ENCODE data around the gene DEDD2. TPM values are rescaled to one million over a fixed set of nuclear protein-coding genes. Genes with fewer than 3 reads are reported as not detected.

Gene DEDD2
- total RNA-seq, 3 donors from 2014 or later (not counting 1 experiment from before 2014, with no cell fraction given) = 83.2 to 110 (median 83.7) TPM

GRCh38 chr19:42206871-42207755 is 10.4 kb downstream of the DEDD2 start:
- H3K36me3 Mint-ChIP-seq = peaks cover 6% of the 10 kb centered on the region
- H3K27me3 ChIP-seq (ENCODE audit: control insufficient read depth, insufficient read depth, low read length) = no peaks in the 10 kb centered on the region
- intact Hi-C loops (cut with micrococcal nuclease) = no loop called here
- peak overlapping the region; percentile 17 for H3K4me3 Mint-ChIP-seq
- H3K9me3 Mint-ChIP-seq = no peaks in the 10 kb centered on the region
- H3K27me3 Mint-ChIP-seq (ENCODE audit: low read depth in 2 of 2) = no peaks in the 10 kb centered on the region
- H3K4me1 ChIP-seq (ENCODE audit: control insufficient read depth, insufficient read depth, low read length) = peaks cover 38% of the 10 kb centered on the region
- H3K4me1 Mint-ChIP-seq = peaks cover 42 to 72% of the 10 kb centered on the region in 2 donors
- peaks cover 80% of the 10 kb centered on the region for H3K36me3 ChIP-seq (ENCODE audit: control insufficient read depth, insufficient read depth, low read length)
- ATAC-seq = no peak
- H3K27ac Mint-ChIP-seq = peak overlapping the region; percentile 68 to 85
- H3K4me3 ChIP-seq (ENCODE audit: low read length) = no peak overlapping the region
- H3K27ac ChIP-seq (ENCODE audit: low read length) = no peak overlapping the region
- TF ChIP-seq CTCF (IDR thresholded peaks at IDR 0.05) = no peak
- no peak for DNase-seq
- 91% methylated on average over 14 of the region's 14 CpGs for WGBS (ENCODE audit: insufficient coverage)
- H3K9me3 ChIP-seq (ENCODE audit: control insufficient read depth, insufficient read depth, low read length) = no peaks in the 10 kb centered on the region

- 92% methylated on average over 4 of the region's 6 CpGs for WGBS (ENCODE audit: insufficient coverage)
- no peak for TF ChIP-seq CTCF (IDR thresholded peaks at IDR 0.05)
Measured at GRCh38 chr19:42204664-42205063, 12.8 kb downstream of the DEDD2 start.

GRCh38 chr19:42203700-42204099 is 13.8 kb downstream of the DEDD2 start:
- peak overlapping the region; percentile 22 for H3K27ac ChIP-seq (ENCODE audit: low read length)
- no peak for DNase-seq
- no peaks in the 10 kb centered on the region for H3K27me3 ChIP-seq (ENCODE audit: control insufficient read depth, insufficient read depth, low read length)
- H3K4me1 ChIP-seq (ENCODE audit: control insufficient read depth, insufficient read depth, low read length) = peaks cover 72% of the 10 kb centered on the region
- ATAC-seq = no peak
- H3K4me3 ChIP-seq (ENCODE audit: low read length) = no peak overlapping the region
- peaks cover 6% of the 10 kb centered on the region for H3K36me3 Mint-ChIP-seq
- 95% methylated on average over 2 of the region's 2 CpGs for WGBS (ENCODE audit: insufficient coverage)
- no peak for TF ChIP-seq CTCF (IDR thresholded peaks at IDR 0.05)
- intact Hi-C loops (cut with micrococcal nuclease) = loop anchor here (5.0 kb wide), 1 partner anchor 79 kb away; no protein-coding TSS in a partner anchor
- H3K27ac Mint-ChIP-seq = peak overlapping the region; percentile 91 to 95
- H3K9me3 ChIP-seq (ENCODE audit: control insufficient read depth, insufficient read depth, low read length) = no peaks in the 10 kb centered on the region
- H3K4me3 Mint-ChIP-seq = no peak overlapping the region
- H3K4me1 Mint-ChIP-seq = peaks cover 76 to 88% of the 10 kb centered on the region in 2 donors
- H3K9me3 Mint-ChIP-seq = no peaks in the 10 kb centered on the region
- H3K36me3 ChIP-seq (ENCODE audit: control insufficient read depth, insufficient read depth, low read length) = peaks cover 57% of the 10 kb centered on the region
- no peaks in the 10 kb centered on the region for H3K27me3 Mint-ChIP-seq (ENCODE audit: low read depth in 2 of 2)

More at GRCh38 chr19:42204664-42205063, 12.8 kb downstream of the DEDD2 start:
- H3K27ac ChIP-seq (ENCODE audit: low read length) = no peak overlapping the region
- Mint-ChIP-seq H3K9me3 (no peaks in the 10 kb centered on the region), H3K27ac (peak overlapping the region; percentile 91 to 95), H3K36me3 (peaks cover 6% of the 10 kb centered on the region), H3K4me1 (peaks cover 67 to 85% of the 10 kb centered on the region in 2 donors), H3K4me3 (no peak overlapping the region), H3K27me3 (ENCODE audit: low read depth in 2 of 2) (no peaks in the 10 kb centered on the region)
- ATAC-seq = no peak
- no peaks in the 10 kb centered on the region for H3K27me3 ChIP-seq (ENCODE audit: control insufficient read depth, insufficient read depth, low read length)
- intact Hi-C loops (cut with micrococcal nuclease) = loop anchor here (5.0 kb wide), 1 partner anchor 78 kb away; no protein-coding TSS in a partner anchor
- no peak for DNase-seq
- H3K9me3 ChIP-seq (ENCODE audit: control insufficient read depth, insufficient read depth, low read length) = no peaks in the 10 kb centered on the region
- H3K36me3 ChIP-seq (ENCODE audit: control insufficient read depth, insufficient read depth, low read length) = peaks cover 64% of the 10 kb centered on the region
- H3K4me3 ChIP-seq (ENCODE audit: low read length) = no peak overlapping the region
- H3K4me1 ChIP-seq (ENCODE audit: control insufficient read depth, insufficient read depth, low read length) = peaks cover 62% of the 10 kb centered on the region

Data from natural killer cell (primary cell).